ENCODE data around the gene DOCK6. TPM values are rescaled to one million over a fixed set of nuclear protein-coding genes. Genes with fewer than 3 reads are reported as not detected.

Gene DOCK6
- total and polyA plus RNA-seq, 2 experiments from 2014 or later = 12.2 to 75.6 TPM

- no peaks in the 10 kb centered on the region for H3K36me3 ChIP-seq
- H3K4me3 ChIP-seq = no peak overlapping the region
- no peak for DNase-seq (ENCODE audit: low read depth in 1 of 2, low spot score in 1 of 2)
- H3K4me1 ChIP-seq (ENCODE audit: low read depth) = no peaks in the 10 kb centered on the region
- no peaks in the 10 kb centered on the region for H3K9me3 ChIP-seq (ENCODE audit: low read depth)
- H3K27ac ChIP-seq = no peak overlapping the region
- H3K27me3 ChIP-seq = no peaks in the 10 kb centered on the region
- TF ChIP-seq CTCF (IDR thresholded peaks at IDR 0.05; ENCODE audit: low read depth, low read length) = no peak
Measured at GRCh38 chr19:11291991-11292390, 29.7 kb upstream of the DOCK6 start.

DNA sequence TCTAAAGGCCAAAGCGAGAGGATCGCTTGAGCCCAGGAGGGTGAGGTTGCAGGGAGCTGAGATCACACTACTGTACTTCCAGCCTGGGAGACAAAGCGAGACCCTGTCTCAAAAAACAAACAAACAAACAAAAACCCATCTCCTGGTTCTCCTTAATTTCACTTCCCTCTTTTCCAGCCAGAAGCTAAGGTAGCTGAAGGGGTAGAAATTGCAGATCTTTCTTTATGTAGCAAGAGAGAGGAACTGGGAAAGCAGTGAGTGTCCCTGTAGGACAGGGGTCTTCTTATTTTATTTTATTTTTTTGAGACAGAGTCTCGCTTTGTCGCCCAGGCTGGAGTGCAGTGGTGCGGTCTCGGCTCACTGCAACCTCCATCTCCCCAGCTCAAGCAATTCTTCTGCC lies 29.1 kb upstream of the DOCK6 start:
- Histone ChIP-seq H3K4me1 (ENCODE audit: low read depth) (no peaks in the 10 kb centered on the region), H3K9me3 (ENCODE audit: low read depth) (no peaks in the 10 kb centered on the region), H3K36me3 (no peaks in the 10 kb centered on the region), H3K27me3 (no peaks in the 10 kb centered on the region), H3K27ac (no peak overlapping the region), H3K4me3 (no peak overlapping the region)
- no peak for TF ChIP-seq CTCF (IDR thresholded peaks at IDR 0.05; ENCODE audit: low read depth, low read length)
- DNase-seq (ENCODE audit: low read depth in 1 of 2, low spot score in 1 of 2) = no peak

GRCh38 chr19:11290256-11290655 lies 27.9 kb upstream of the DOCK6 start:
- no peaks in the 10 kb centered on the region for H3K4me1 ChIP-seq (ENCODE audit: low read depth)
- TF ChIP-seq CTCF (IDR thresholded peaks at IDR 0.05; ENCODE audit: low read depth, low read length) = no peak
- no peak overlapping the region for H3K27ac ChIP-seq
- DNase-seq (ENCODE audit: low read depth in 1 of 2, low spot score in 1 of 2) = no peak
- no peaks in the 10 kb centered on the region for H3K27me3 ChIP-seq
- H3K4me3 ChIP-seq = no peak overlapping the region
- no peaks in the 10 kb centered on the region for H3K9me3 ChIP-seq (ENCODE audit: low read depth)
- no peaks in the 10 kb centered on the region for H3K36me3 ChIP-seq

- Histone ChIP-seq H3K27me3 (no peaks in the 10 kb centered on the region), H3K27ac (no peak overlapping the region), H3K9me3 (ENCODE audit: low read depth) (no peaks in the 10 kb centered on the region), H3K4me1 (ENCODE audit: low read depth) (no peaks in the 10 kb centered on the region), H3K4me3 (no peak overlapping the region), H3K36me3 (no peaks in the 10 kb centered on the region)
- peak in 1 of 2 donors; percentile 42 for DNase-seq (ENCODE audit: low read depth in 1 of 2, low spot score in 1 of 2)
- TF ChIP-seq CTCF (IDR thresholded peaks at IDR 0.05; ENCODE audit: low read depth, low read length) = peak; percentile 59
Measured at GRCh38 chr19:11288349-11288748, 26.0 kb upstream of the DOCK6 start.

DNA sequence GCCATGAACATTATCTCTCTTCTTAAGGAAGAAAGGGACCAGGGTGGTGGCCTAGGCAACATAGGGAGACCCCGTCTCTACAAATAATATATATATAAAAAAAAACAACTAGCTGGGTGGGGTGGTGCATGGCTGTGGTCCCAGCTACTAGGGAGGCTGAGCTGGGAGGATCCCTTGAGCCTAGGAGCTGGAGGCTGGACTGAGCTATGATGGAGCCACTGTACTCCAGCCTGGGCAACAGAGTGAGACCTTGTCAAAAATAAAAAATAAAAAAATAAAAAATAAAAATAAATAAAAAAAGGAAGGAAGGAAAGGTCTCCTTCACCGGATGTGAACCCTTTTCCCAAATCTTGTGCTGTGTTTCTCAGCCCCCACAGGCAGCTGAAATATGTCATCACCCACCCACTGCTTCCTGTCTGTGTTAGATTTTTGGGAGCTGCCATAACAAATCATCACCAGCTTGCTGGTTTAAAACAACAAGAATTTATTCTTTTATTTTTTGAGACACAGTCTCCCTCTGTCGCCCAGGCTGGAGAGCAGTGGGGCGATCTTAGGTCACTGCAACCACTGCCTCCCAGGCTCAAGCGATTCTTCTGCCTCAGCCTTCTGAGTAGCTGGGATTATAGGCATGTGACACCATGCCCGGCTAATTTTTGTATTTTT lies 24.1 kb upstream of the DOCK6 start:
- Histone ChIP-seq H3K36me3 (no peaks in the 10 kb centered on the region), H3K9me3 (ENCODE audit: low read depth) (no peaks in the 10 kb centered on the region), H3K27ac (no peak overlapping the region), H3K27me3 (no peaks in the 10 kb centered on the region), H3K4me3 (no peak overlapping the region), H3K4me1 (ENCODE audit: low read depth) (no peaks in the 10 kb centered on the region)
- DNase-seq (ENCODE audit: low read depth in 1 of 2, low spot score in 1 of 2) = peak in 1 of 2 donors; percentile 84
- TF ChIP-seq CTCF (IDR thresholded peaks at IDR 0.05; ENCODE audit: low read depth, low read length) = peak; percentile 37

Measured in cardiac muscle cell (in vitro differentiated cells and primary cell).